Neural cell (in vitro differentiated cells): ENCODE measurements around the gene SCAANT1. TPM values are rescaled to one million over a fixed set of nuclear protein-coding genes. Genes with fewer than 3 reads are reported as not detected.

ENCODE experiments used
- H2AFZ ChIP-seq: fragments of 200-600, 300-800 bp; sonication (generic), shearing (Covaris generic); 2 replicates; pipeline ENCODE4 v1.6.0; 2014; ENCODE audit warnings: low read depth, mild to moderate bottlenecking, antibody characterized with exemption, low read length, moderate library complexity
- H3F3A ChIP-seq: fragments of 200-600 bp; shearing (Covaris generic); 2 replicates; pipeline ENCODE4 v1.6.1; 2016; ENCODE audit warnings: mild to moderate bottlenecking, moderate library complexity, mixed read lengths, antibody characterized with exemption, low read length; ENCODE audit not compliant: insufficient read depth, poor library complexity, severe bottlenecking
- H3K27ac ChIP-seq: fragments of 200-600, 300-800 bp; sonication (generic), shearing (Covaris generic); 2 replicates; pipeline ENCODE4 v1.5.1; 2014; ENCODE audit warnings: mild to moderate bottlenecking, low read length, moderate library complexity
- H3K27me3 ChIP-seq: fragments of 300-800, 200-600 bp; sonication (generic), shearing (Covaris generic); 2 replicates; pipeline ENCODE4 v1.6.0; 2014; ENCODE audit warnings: mild to moderate bottlenecking, low read depth, low read length, moderate library complexity; ENCODE audit not compliant: insufficient read depth
- H3K36me3 ChIP-seq: fragments of 300-800, 200-600 bp; sonication (generic), shearing (Covaris generic); 2 replicates; pipeline ENCODE4 v1.5.1; 2014; ENCODE audit warnings: mild to moderate bottlenecking, antibody characterized with exemption, low read length, moderate library complexity; ENCODE audit not compliant: insufficient read depth
- H3K4me2 ChIP-seq: fragments of 300-800, 200-600 bp; sonication (generic), shearing (Covaris generic); 2 replicates; pipeline ENCODE4 v1.6.0; 2014; ENCODE audit warnings: mild to moderate bottlenecking, low read length
- H3K4me3 ChIP-seq: fragments of 300-800, 200-600 bp; sonication (generic), shearing (Covaris generic); 2 replicates; pipeline ENCODE4 v1.5.1; 2014; ENCODE audit warnings: mild to moderate bottlenecking, low read length, moderate library complexity
- H3K79me2 ChIP-seq: fragments of 200-600 bp; shearing (Covaris generic); replicated peaks from 2 replicates; pipeline ENCODE4 v1.6.0; 2014; ENCODE audit warnings: mild to moderate bottlenecking, low read length, moderate library complexity; ENCODE audit not compliant: insufficient read depth
- H3K9ac ChIP-seq: fragments of 300-800, 200-600 bp; sonication (generic), shearing (Covaris generic); 2 replicates; pipeline ENCODE4 v1.6.1; 2016; ENCODE audit warnings: mild to moderate bottlenecking, low read length, mixed read lengths
- H3K9me2 ChIP-seq: fragments of 200-600 bp; shearing (Covaris generic); 2 replicates; pipeline ENCODE4 v1.6.1; 2016; ENCODE audit warnings: mild to moderate bottlenecking, low read length, mixed read lengths; ENCODE audit not compliant: insufficient read depth
- H3K9me3 ChIP-seq: fragments of 200-600, 300-800 bp; sonication (generic), shearing (Covaris generic); 2 replicates; pipeline ENCODE4 v1.6.1; 2016; ENCODE audit warnings: mild to moderate bottlenecking, mixed run types, low read length, moderate library complexity, mixed read lengths
- H4K20me1 ChIP-seq: fragments of 200-600 bp; shearing (Covaris generic); 2 replicates; pipeline ENCODE4 v1.6.1; 2016; ENCODE audit warnings: mild to moderate bottlenecking, mixed run types; ENCODE audit not compliant: insufficient read depth
- CTCF ChIP-seq: fragments of 450-650 bp; IDR thresholded peaks from 2 replicates; pipeline ENCODE4 v1.5.1; 2014; ENCODE audit warnings: antibody characterized with exemption, mild to moderate bottlenecking, moderate library complexity; ENCODE audit not compliant: poor library complexity, severe bottlenecking
- EP300 ChIP-seq: fragments of 450-650 bp; conservative IDR thresholded peaks from 2 replicates; pipeline ENCODE4 v1.6.1; 2014; ENCODE audit warnings: antibody characterized with exemption, mild to moderate bottlenecking, moderate library complexity; ENCODE audit not compliant: poor library complexity, severe bottlenecking
- EZH2 ChIP-seq: fragments of 200-600, 300-800 bp; shearing (Covaris generic), sonication (generic); IDR thresholded peaks from 2 replicates; pipeline ENCODE4 v1.6.1; 2014; ENCODE audit warnings: antibody characterized with exemption, low read length, borderline replicate concordance, mild to moderate bottlenecking; ENCODE audit not compliant: insufficient read depth, poor library complexity, severe bottlenecking
- MXI1 ChIP-seq: fragments of 450-650 bp; conservative IDR thresholded peaks from 2 replicates; pipeline ENCODE4 v1.6.1; 2014; ENCODE audit warnings: antibody characterized with exemption, mild to moderate bottlenecking; ENCODE audit not compliant: poor library complexity, severe bottlenecking
- POLR2AphosphoS5 ChIP-seq: IDR thresholded peaks from 2 replicates; pipeline ENCODE4 v1.6.1; 2012
- RAD21 ChIP-seq: fragments of 450-650 bp; conservative IDR thresholded peaks from 2 replicates; pipeline ENCODE4 v1.6.1; 2014; ENCODE audit warnings: antibody characterized with exemption, mild to moderate bottlenecking, moderate library complexity
- REST ChIP-seq: IDR thresholded peaks from 2 replicates; pipeline ENCODE4 v1.6.1; 2012; ENCODE audit warnings: borderline replicate concordance
- SMC3 ChIP-seq: fragments of 450-650 bp; conservative IDR thresholded peaks from 2 replicates; pipeline ENCODE4 v1.6.1; 2014; ENCODE audit warnings: antibody characterized with exemption, mild to moderate bottlenecking, moderate library complexity; ENCODE audit not compliant: poor library complexity
- TAF1 ChIP-seq: IDR thresholded peaks from 2 replicates; pipeline ENCODE4 v1.6.1; 2012; ENCODE audit warnings: low read depth
- polyA plus RNA-seq: library from polyadenylated mRNA; depleted of rRNA; stranded (reverse); fragments of >200 nt; gene quantifications from 2 replicates; pipeline ENCODE4 v1.2.3, GENCODE V29; 2014

The SCAANT1 gene
- polyA plus RNA-seq, 1 donor from 2014 or later = not detected

DNA sequence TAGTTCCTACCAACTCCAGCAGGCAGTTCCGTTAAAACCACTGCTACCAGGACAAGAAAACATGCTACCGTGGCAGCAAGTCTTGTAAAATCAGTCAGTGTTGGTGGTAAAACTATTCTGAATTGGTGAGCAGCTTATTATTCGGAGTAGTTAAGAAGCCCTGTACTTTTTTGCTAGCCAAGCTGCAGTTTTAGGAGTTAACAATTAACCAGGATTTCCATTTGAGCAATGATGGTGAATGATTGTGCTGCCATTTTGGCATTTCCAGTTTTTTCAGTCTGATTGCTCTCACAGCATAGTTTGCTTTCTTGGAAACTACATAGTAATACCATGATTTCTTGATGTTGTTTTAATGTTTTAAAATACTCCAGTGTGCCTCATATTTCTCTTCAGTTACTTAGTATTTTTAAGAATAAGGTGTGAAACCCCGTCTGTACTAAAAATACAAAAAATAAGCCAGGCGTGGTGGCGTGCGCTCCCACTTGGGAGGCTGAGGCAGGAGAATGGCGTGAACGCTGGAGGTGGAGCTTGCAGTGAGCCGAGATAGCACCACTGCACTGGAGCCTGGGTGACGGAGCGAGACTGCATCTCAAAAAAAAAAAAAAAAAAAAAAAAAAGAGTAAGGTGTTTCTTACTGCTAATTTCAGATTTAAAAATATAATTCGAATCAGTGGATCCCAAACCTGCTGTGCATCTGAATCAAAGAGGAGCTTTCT, 43.8 kb upstream of the SCAANT1 start:
- no peaks in the 10 kb centered on the region for H3K27me3 ChIP-seq
- no peak overlapping the region for H3K27ac ChIP-seq
- H3K4me2 ChIP-seq = no peak overlapping the region
- H3K9me2 ChIP-seq = no peaks in the 10 kb centered on the region
- no peak overlapping the region for H3K4me3 ChIP-seq
- TF ChIP-seq EP300 = no peak
- TF ChIP-seq MXI1 = no peak
- no peak for TF ChIP-seq SMC3
- no peak for TF ChIP-seq EZH2
- TF ChIP-seq RAD21 = no peak
- TF ChIP-seq TAF1 = no peak
- no peak for TF ChIP-seq REST
- no peaks in the 10 kb centered on the region for H3K36me3 ChIP-seq
- H3K9me3 ChIP-seq = no peaks in the 10 kb centered on the region
- H4K20me1 ChIP-seq = no peaks in the 10 kb centered on the region
- no peak overlapping the region for H2AFZ ChIP-seq
- no peaks in the 10 kb centered on the region for H3F3A ChIP-seq
- no peak overlapping the region for H3K9ac ChIP-seq
- H3K79me2 ChIP-seq = no peaks in the 10 kb centered on the region

- H3K27me3 ChIP-seq = no peaks in the 10 kb centered on the region
- no peaks in the 10 kb centered on the region for H3K79me2 ChIP-seq
- no peaks in the 10 kb centered on the region for H3F3A ChIP-seq
- no peaks in the 10 kb centered on the region for H3K9me3 ChIP-seq
- H3K36me3 ChIP-seq = no peaks in the 10 kb centered on the region
- no peak overlapping the region for H3K4me2 ChIP-seq
- H2AFZ ChIP-seq = no peak overlapping the region
- H3K27ac ChIP-seq = no peak overlapping the region
- H3K9me2 ChIP-seq = no peaks in the 10 kb centered on the region
- no peaks in the 10 kb centered on the region for H4K20me1 ChIP-seq
- H3K4me3 ChIP-seq = no peak overlapping the region
- no peak overlapping the region for H3K9ac ChIP-seq
- TF ChIP-seq CTCF (no peak), MXI1 (no peak), EZH2 (no peak), POLR2AphosphoS5 (no peak), EP300 (no peak)
These were observed 43.0 kb upstream of the SCAANT1 start for GRCh38 chr3:63955036-63955650.
